ENCODE results near the gene STIM2.

GRCh38 chr4:26941951-26942350 is 81.3 kb downstream of the STIM2 start:
- TF ChIP-seq ZNF408 (CRISPR knock-in tag; IDR thresholded peaks at IDR 0.05; ENCODE audit: low read depth) (no peak), POLR2A (conservative IDR thresholded peaks at IDR 0.05) (no peak), CREB3 (tag; conservative IDR thresholded peaks at IDR 0.05; ENCODE audit: low read depth) (no peak), CTCF (IDR thresholded peaks at IDR 0.05 in 2 of 3, conservative IDR thresholded peaks at IDR 0.05 in 1 of 3; ENCODE audit: insufficient read depth in 2 of 3, low read depth in 1 of 3, low read length in 3 of 3) (no peak), SAP30 (IDR thresholded peaks at IDR 0.05; ENCODE audit: borderline replicate concordance, insufficient read depth, low read depth, low read length, poor library complexity, severe bottlenecking) (no peak)

Data from K562 (cell line).